ENCODE results near the gene TXNDC16.

DNA sequence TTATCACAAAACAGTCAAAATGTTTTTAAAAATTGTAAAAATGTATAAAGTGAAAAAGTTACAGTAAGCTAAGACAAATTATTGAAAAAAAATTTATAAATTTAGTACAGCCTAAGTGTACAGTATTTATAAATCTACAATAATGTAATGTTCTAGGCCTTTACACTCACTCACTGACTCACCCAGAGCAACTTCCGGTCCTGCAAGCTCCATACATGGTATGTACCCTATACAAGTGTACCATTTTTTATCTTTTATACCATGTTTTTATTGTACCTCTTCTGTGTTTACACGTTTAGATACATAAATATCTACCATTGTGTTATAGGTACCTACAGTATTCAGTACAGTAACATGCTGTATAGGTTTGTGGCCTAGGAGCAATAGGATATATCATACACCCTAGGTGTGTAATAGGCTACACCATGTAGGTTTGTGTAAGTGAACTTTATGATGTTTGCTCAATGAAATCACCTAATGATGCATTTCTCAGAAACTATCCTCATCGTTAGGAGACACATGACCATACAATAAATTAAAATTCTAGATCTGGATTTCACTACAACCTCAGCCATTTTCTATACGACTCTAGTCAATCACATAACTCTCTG is 66.8 kb downstream of the TXNDC16 start:
- TF ChIP-seq CEBPG (CRISPR knock-in tag; IDR thresholded peaks at IDR 0.05) = no peak
- no peak for TF ChIP-seq CEBPG (tag; conservative IDR thresholded peaks at IDR 0.05 in 1 of 2, IDR thresholded peaks at IDR 0.05 in 1 of 2)
- TF ChIP-seq, protein P1, sequence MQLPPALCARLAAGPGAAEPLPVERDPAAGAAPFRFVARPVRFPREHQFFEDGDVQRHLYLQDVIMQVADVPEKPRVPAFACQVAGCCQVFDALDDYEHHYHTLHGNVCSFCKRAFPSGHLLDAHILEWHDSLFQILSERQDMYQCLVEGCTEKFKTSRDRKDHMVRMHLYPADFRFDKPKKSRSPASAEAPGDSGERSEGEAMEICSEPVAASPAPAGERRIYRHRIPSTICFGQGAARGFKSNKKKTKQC (CRISPR knock-in tag; IDR thresholded peaks at IDR 0.05) = no peak
- no peak for TF ChIP-seq POLR2A (conservative IDR thresholded peaks at IDR 0.05)
- TF ChIP-seq SMC3 (conservative IDR thresholded peaks at IDR 0.05; ENCODE audit: insufficient read depth, low read depth, low read length) = no peak
- TF ChIP-seq ZNF263 (CRISPR knock-in tag; IDR thresholded peaks at IDR 0.05; ENCODE audit: borderline replicate concordance) = no peak

All from K562 (cell line).